MCF 10A (cell line): ENCODE measurements around the gene FRMD4B. TPM values are rescaled to one million over a fixed set of nuclear protein-coding genes. Genes with fewer than 3 reads are reported as not detected.

ENCODE experiments used
- BruUV-seq: library from RNA; stranded (reverse); fragments of 400-500 nt; replicated peaks from 2 replicates; lab custom pipeline; 2021; lab: Mats Ljungman, UMichigan
- CTCF ChIA-PET: fragments of 300-600 bp; sonication (Branson Sonifier 250); formaldehyde crosslinking; extraction: SDS; loops from one replicate; lab custom pipeline; 2021; ENCODE audit warnings: antibody characterized with exemption, inconsistent platforms; lab: Yijun Ruan, JAX
- POLR2A ChIA-PET: fragments of 300-600, 350-650 bp; sonication (Branson Sonifier 250); formaldehyde crosslinking; extraction: SDS; loops from one replicate; lab custom pipeline; 2020; ENCODE audit warnings: antibody characterized with exemption, inconsistent platforms; lab: Yijun Ruan, JAX
- DNase-seq: peaks from one replicate; pipeline ENCODE4 v3.0.0-alpha.2; 2018; ENCODE audit not compliant: unreplicated experiment
- H3K27ac Mint-ChIP-seq: one replicate; pipeline ENCODE4 v1.8.0; 2022; ENCODE audit warnings: mild to moderate bottlenecking, low read depth, mixed read lengths; ENCODE audit not compliant: unreplicated experiment
- H3K27me3 Mint-ChIP-seq: one replicate; pipeline ENCODE4 v1.8.0; 2022; ENCODE audit warnings: mixed read lengths; ENCODE audit not compliant: insufficient read depth, unreplicated experiment
- H3K36me3 Mint-ChIP-seq: one replicate; pipeline ENCODE4 v1.8.0; 2022; ENCODE audit warnings: mild to moderate bottlenecking, moderate library complexity, mixed read lengths; ENCODE audit not compliant: insufficient read depth, unreplicated experiment
- H3K4me1 Mint-ChIP-seq: one replicate; pipeline ENCODE4 v1.8.0; 2022; ENCODE audit warnings: mixed read lengths; ENCODE audit not compliant: insufficient read depth, unreplicated experiment
- H3K4me3 Mint-ChIP-seq: one replicate; pipeline ENCODE4 v1.8.0; 2022; ENCODE audit warnings: mild to moderate bottlenecking, moderate library complexity, mixed read lengths; ENCODE audit not compliant: unreplicated experiment
- H3K9me3 Mint-ChIP-seq: one replicate; pipeline ENCODE4 v1.8.0; 2022; ENCODE audit warnings: mixed read lengths; ENCODE audit not compliant: unreplicated experiment
- intact Hi-C: fragments of 100-400 bp; cut with micrococcal nuclease; formaldehyde crosslinking; loops from 2 replicates; pipeline ENCODE4 v1.14.1; 2022
- total RNA-seq: library from RNA; stranded (reverse); gene quantifications from 2 replicates; pipeline ENCODE4 v1.2.3, GENCODE V29; 2022
- TF ChIP-seq, protein P1 (sequence below): fragments of 200-600 bp; IDR thresholded peaks from one replicate; pipeline ENCODE4 v1.8.0; 2022; ENCODE audit warnings: antibody characterized with exemption, mild to moderate bottlenecking; ENCODE audit not compliant: unreplicated experiment

Gene FRMD4B
- total RNA-seq, 1 experiment from 2014 or later: 39.0 TPM

DNA sequence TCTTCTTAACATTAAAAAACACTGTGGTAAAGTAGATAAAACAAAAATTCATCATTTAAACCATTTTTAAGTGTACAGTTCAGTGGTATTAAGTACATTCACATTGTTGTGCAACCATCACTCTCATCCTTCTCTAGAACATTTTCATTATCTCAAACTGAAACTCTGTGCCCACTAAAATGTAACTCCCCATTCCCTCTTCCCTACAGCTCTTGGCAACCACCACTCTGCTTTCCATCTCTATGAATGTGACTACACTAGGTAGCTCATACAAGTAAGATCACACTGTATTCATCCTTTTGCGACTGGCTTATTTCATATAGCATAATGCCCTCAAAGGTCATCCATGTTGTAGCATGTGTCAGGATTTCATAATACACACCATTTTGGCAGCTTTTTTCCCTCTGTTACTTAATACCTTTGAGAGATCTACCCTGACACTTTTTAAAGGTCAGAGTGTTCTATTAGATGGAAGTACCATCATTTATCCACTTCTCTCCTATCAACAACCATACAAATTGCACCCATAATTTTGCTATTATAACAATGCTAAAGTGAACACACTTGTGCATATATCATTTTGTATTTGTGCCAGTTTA lies 42.9 kb upstream of the FRMD4B start:
- intact Hi-C loops: loop anchor here (5.0 kb wide), 2 partner anchors 244 to 306 kb away; partner anchors contain the start of gene LMOD3
- no peak for DNase-seq
- TF ChIP-seq, protein P1, sequence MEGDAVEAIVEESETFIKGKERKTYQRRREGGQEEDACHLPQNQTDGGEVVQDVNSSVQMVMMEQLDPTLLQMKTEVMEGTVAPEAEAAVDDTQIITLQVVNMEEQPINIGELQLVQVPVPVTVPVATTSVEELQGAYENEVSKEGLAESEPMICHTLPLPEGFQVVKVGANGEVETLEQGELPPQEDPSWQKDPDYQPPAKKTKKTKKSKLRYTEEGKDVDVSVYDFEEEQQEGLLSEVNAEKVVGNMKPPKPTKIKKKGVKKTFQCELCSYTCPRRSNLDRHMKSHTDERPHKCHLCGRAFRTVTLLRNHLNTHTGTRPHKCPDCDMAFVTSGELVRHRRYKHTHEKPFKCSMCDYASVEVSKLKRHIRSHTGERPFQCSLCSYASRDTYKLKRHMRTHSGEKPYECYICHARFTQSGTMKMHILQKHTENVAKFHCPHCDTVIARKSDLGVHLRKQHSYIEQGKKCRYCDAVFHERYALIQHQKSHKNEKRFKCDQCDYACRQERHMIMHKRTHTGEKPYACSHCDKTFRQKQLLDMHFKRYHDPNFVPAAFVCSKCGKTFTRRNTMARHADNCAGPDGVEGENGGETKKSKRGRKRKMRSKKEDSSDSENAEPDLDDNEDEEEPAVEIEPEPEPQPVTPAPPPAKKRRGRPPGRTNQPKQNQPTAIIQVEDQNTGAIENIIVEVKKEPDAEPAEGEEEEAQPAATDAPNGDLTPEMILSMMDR: no peak
- CTCF ChIA-PET: interaction anchor here (0.5 to 8.9 kb wide), 9 partner anchors 11 to 308 kb away, joined by 3 to 122 read pairs (median 5); no protein-coding TSS in a partner anchor
- POLR2A ChIA-PET: no interaction called here
- no peak overlapping the region for H3K4me3 Mint-ChIP-seq
- no peaks in the 10 kb centered on the region for H3K9me3 Mint-ChIP-seq
- peak overlapping the region; percentile 6 for H3K27ac Mint-ChIP-seq
- no TSS peak for BruUV-seq
- H3K4me1 Mint-ChIP-seq: peaks cover 16% of the 10 kb centered on the region
- peaks cover 6% of the 10 kb centered on the region for H3K36me3 Mint-ChIP-seq
- no peaks in the 10 kb centered on the region for H3K27me3 Mint-ChIP-seq

DNA sequence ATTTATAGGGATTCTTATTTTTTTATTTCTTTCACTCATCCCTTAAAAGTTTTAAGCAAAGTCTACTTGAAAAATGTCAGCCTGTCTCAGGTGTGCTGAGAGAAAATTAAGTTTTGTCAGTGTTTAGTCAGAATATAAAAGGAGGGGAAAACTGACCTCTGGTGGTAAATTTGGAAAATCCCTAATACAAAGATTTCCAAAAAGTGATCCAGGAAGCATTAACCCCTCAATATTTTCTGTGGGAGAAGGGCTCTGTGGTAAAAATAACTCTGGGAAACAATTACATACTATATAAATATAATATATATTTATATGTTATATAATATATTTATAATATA lies 41.0 kb upstream of the FRMD4B start:
- no peak for DNase-seq
- CTCF ChIA-PET: interaction anchor here (0.5 to 8.9 kb wide), 17 partner anchors 14 to 379 kb away, joined by 3 to 122 read pairs (median 6); no protein-coding TSS in a partner anchor
- POLR2A ChIA-PET: no interaction called here
- H3K4me1 Mint-ChIP-seq: peaks cover 9% of the 10 kb centered on the region
- no peaks in the 10 kb centered on the region for H3K27me3 Mint-ChIP-seq
- intact Hi-C loops: loop anchor here (5.0 kb wide), 2 partner anchors 245 to 305 kb away; partner anchors contain the start of gene LMOD3
- TF ChIP-seq, protein P1: no peak
- no peak overlapping the region for H3K4me3 Mint-ChIP-seq
- H3K9me3 Mint-ChIP-seq: no peaks in the 10 kb centered on the region
- no peak overlapping the region for H3K27ac Mint-ChIP-seq
- peaks cover 6% of the 10 kb centered on the region for H3K36me3 Mint-ChIP-seq
- BruUV-seq: no TSS peak

DNA sequence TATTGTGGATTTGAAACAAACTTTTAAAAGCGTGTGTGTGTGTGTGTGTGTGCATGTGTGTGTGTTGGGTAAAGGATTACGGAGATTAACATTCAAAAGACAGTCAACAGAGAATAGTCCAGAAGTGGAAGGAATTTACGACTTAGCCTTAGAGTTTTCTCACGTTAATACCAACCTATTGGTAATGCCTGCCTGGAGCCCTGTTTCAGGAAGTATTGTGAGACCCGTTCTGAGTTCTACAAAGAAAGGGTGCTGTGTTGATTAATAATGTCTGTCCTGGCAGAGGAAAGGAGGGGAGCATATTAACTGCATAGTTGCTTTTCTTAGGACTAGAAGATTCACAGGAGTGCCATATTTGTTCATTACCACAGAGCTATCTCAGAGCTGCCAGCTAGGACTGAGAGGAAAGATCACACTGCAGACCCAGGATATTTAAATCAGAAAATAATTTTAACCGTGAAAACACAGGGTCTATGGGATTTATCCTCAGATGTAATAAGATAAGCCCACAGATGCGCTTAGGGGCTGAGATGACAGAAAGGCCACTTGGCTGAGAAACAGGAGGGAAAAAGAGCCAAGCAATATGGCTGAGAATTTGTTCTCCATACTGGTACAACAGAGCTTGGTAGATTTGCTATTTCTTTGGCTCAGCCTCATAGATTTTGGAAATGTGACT lies 40.5 kb upstream of the FRMD4B start:
- no TSS peak for BruUV-seq
- Mint-ChIP-seq H3K4me3 (no peak overlapping the region), H3K27ac (no peak overlapping the region), H3K4me1 (peaks cover 9% of the 10 kb centered on the region), H3K36me3 (peaks cover 2% of the 10 kb centered on the region), H3K27me3 (no peaks in the 10 kb centered on the region), H3K9me3 (no peaks in the 10 kb centered on the region)
- no peak for DNase-seq
- ChIA-PET POLR2A (no interaction called here), CTCF (interaction anchor here (0.5 to 8.9 kb wide), 30 partner anchors 12 to 317 kb away, joined by 3 to 122 read pairs (median 4); no protein-coding TSS in a partner anchor)
- intact Hi-C loops: loop anchor here (5.0 kb wide), 2 partner anchors 246 to 304 kb away; partner anchors contain the start of gene LMOD3
- TF ChIP-seq, protein P1: no peak

DNA sequence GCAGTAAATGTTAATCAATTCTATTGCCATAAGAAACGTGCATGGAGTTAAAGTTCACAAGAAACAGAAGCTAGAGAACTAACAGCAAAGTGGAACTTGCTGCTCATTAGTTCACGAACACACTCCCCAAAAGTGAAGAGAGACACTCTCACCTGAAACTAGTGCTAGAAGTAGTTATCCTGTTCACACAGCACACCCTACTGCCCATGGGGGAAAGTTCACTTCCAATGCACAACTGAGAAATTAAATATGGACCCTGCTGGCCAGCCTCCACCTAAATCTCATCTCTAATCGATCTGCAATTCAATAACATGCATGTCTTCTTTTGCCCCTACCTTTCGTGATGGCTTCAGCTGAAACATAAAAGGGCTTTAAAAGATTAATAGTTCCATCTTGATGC lies 39.4 kb upstream of the FRMD4B start:
- intact Hi-C loops: loop anchor here (1.0 to 5.0 kb wide), 6 partner anchors 101 to 303 kb away; partner anchors contain the start of gene LMOD3
- Mint-ChIP-seq H3K9me3 (no peaks in the 10 kb centered on the region), H3K27ac (no peak overlapping the region), H3K4me1 (peaks cover 18% of the 10 kb centered on the region), H3K4me3 (no peak overlapping the region), H3K36me3 (no peaks in the 10 kb centered on the region), H3K27me3 (no peaks in the 10 kb centered on the region)
- DNase-seq: peak; percentile 62
- CTCF ChIA-PET: interaction anchor here (0.6 to 8.9 kb wide), 30 partner anchors 8 to 364 kb away, joined by 3 to 122 read pairs (median 4); no protein-coding TSS in a partner anchor
- POLR2A ChIA-PET: interaction anchor here (0.6 to 1.9 kb wide), 3 partner anchors 116 to 264 kb away, joined by 3 to 4 read pairs (median 4); no protein-coding TSS in a partner anchor
- TF ChIP-seq, protein P1: peak; percentile 74
- BruUV-seq: no TSS peak
